B cell (primary cell): ENCODE results near the gene DDAH1. TPM values are rescaled to one million over a fixed set of nuclear protein-coding genes. Genes with fewer than 3 reads are reported as not detected.
A peak's percentile ranks its signal among the peaks of the same experiment; 100 is the strongest.

Experiments used
- ATAC-seq: fragments of 200-7000 bp; cut with Tn5 transposase; one replicate; pipeline ENCODE4 v1.10.0; 2021; ENCODE audit warnings: low read depth, mild to moderate bottlenecking, moderate number of reproducible peaks, moderate library complexity
- CTCF ChIA-PET: fragments of 350-600 bp; sonication (Branson Sonifier 250); formaldehyde crosslinking; loops from one replicate; lab custom pipeline; 2021; ENCODE audit warnings: antibody characterized with exemption, inconsistent platforms; lab: Charles Lee
- POLR2A ChIA-PET: fragments of 350-600 bp; sonication (Branson Sonifier 250); formaldehyde crosslinking; loops from one replicate; lab custom pipeline; 2021; ENCODE audit warnings: antibody characterized with exemption; lab: Charles Lee
- DNase-seq: peaks from one replicate; pipeline ENCODE4 v3.0.0; 2013
- H2AFZ ChIP-seq: 2 replicates; pipeline ENCODE4 v1.6.1; 2012; ENCODE audit warnings: mild to moderate bottlenecking, low read depth, low read length; ENCODE audit not compliant: insufficient read depth, poor library complexity, severe bottlenecking
- H3K27ac ChIP-seq, 2 donors: 1 replicate in 1 of 2; 2 replicates in 1 of 2; pipeline ENCODE4 v1.5.1; 2012 to 2013; ENCODE audit warnings: low read length in 2 of 2, mild to moderate bottlenecking in 2 of 2, moderate library complexity in 1 of 2
- H3K27me3 ChIP-seq, 4 experiments: fragments of 200-600 bp in 1 of 4; sonication (generic) in 1 of 4; replicated peaks in 1 of 4; 1 replicate in 2 of 4; 2 replicates in 2 of 4; pipeline versions ENCODE4 v1.6.1 to v1.7.0; 2013 to 2016; ENCODE audit warnings: low read length in 3 of 4, mild to moderate bottlenecking in 2 of 4, mixed read lengths in 1 of 4, moderate library complexity in 1 of 4; ENCODE audit not compliant: insufficient read depth in 4 of 4, control insufficient read depth in 3 of 4; ENCODE audit errors: control extremely low read depth in 1 of 4
- H3K36me3 ChIP-seq, 2 experiments: replicated peaks in 1 of 2; 1 replicate in 1 of 2; 2 replicates in 1 of 2; pipeline versions ENCODE4 v1.6.1 to v1.7.1; 2013; ENCODE audit warnings: low read length in 1 of 2; ENCODE audit not compliant: insufficient read depth in 2 of 2, control insufficient read depth in 1 of 2; ENCODE audit errors: control extremely low read depth in 1 of 2, extremely low read depth in 1 of 2
- H3K4me1 ChIP-seq, 2 donors: fragments of 200-600 bp in 1 of 2; sonication (generic) in 1 of 2; 1 replicate in 1 of 2; 2 replicates in 1 of 2; pipeline versions ENCODE4 v1.5.1 to v1.6.1; 2013 to 2017; ENCODE audit warnings: low read length in 2 of 2; ENCODE audit not compliant: control insufficient read depth in 2 of 2, insufficient read depth in 2 of 2
- H3K4me2 ChIP-seq: replicated peaks from 2 replicates; pipeline ENCODE3; 2012; ENCODE audit warnings: mild to moderate bottlenecking, low read depth, low read length; ENCODE audit not compliant: poor library complexity, severe bottlenecking
- H3K4me3 ChIP-seq, 5 experiments: fragments of 200-600 bp in 1 of 5; sonication (generic) in 1 of 5; 1 replicate in 3 of 5; 2 replicates in 2 of 5; pipeline versions ENCODE4 v1.5.1 to v1.7.0; 2011 to 2016; ENCODE audit warnings: low read length in 4 of 5, mild to moderate bottlenecking in 4 of 5, low read depth in 2 of 5, control low read depth in 1 of 5, moderate library complexity in 1 of 5; ENCODE audit not compliant: insufficient read depth in 1 of 5; ENCODE audit errors: control extremely low read depth in 1 of 5, extremely low read depth in 1 of 5
- H3K79me2 ChIP-seq: fragments of 200-600 bp; sonication (generic); one replicate; pipeline ENCODE4 v1.6.0; 2016; ENCODE audit warnings: low read length; ENCODE audit not compliant: control insufficient read depth, insufficient read depth
- H3K9ac ChIP-seq: fragments of 200-600 bp; sonication (generic); 2 replicates; pipeline ENCODE4 v1.6.1; 2017; ENCODE audit warnings: mild to moderate bottlenecking, low read length, moderate library complexity
- H3K9me3 ChIP-seq, 3 donors: one replicate each; pipeline versions ENCODE4 v1.6.1 to v1.7.1; 2013; ENCODE audit warnings: low read length in 2 of 3; ENCODE audit not compliant: control insufficient read depth in 2 of 3, insufficient read depth in 1 of 3; ENCODE audit errors: control extremely low read depth in 1 of 3
- H4K20me1 ChIP-seq: 2 replicates; pipeline ENCODE4 v1.6.0; 2012; ENCODE audit warnings: mild to moderate bottlenecking, low read length; ENCODE audit not compliant: insufficient read depth, control insufficient read depth, poor library complexity, severe bottlenecking
- H3K27ac Mint-ChIP-seq: one replicate; pipeline ENCODE4 v1.8.0; 2021; ENCODE audit warnings: mixed read lengths
- H3K27me3 Mint-ChIP-seq: one replicate; pipeline ENCODE4 v1.8.0; 2021; ENCODE audit warnings: mixed read lengths
- H3K4me1 Mint-ChIP-seq: one replicate; pipeline ENCODE4 v1.8.0; 2021; ENCODE audit warnings: mixed read lengths
- H3K4me3 Mint-ChIP-seq: one replicate; pipeline ENCODE4 v1.8.0; 2021; ENCODE audit warnings: mixed read lengths
- H3K9me3 Mint-ChIP-seq: one replicate; pipeline ENCODE4 v1.8.0; 2022; ENCODE audit warnings: mixed read lengths; ENCODE audit not compliant: insufficient read depth
- CTCF ChIP-seq: fragments of 200-600 bp; IDR thresholded peaks from one replicate; pipeline ENCODE4 v1.8.0; 2022; ENCODE audit warnings: antibody characterized with exemption, mild to moderate bottlenecking
- EZH2 ChIP-seq: IDR thresholded peaks from 2 replicates; pipeline ENCODE4 v1.6.1; 2012; ENCODE audit warnings: borderline replicate concordance, low read depth, mild to moderate bottlenecking, moderate library complexity, low read length; ENCODE audit not compliant: insufficient read depth, poor library complexity, severe bottlenecking
- WGBS: methylation state at CpG from one replicate; pipeline ENCODE4 v1.1.5; 2013; ENCODE audit warnings: missing lambda C conversion rate; ENCODE audit not compliant: insufficient coverage; 5-methylcytosine and 5-hydroxymethylcytosine counted together
- intact Hi-C: fragments of 100-400 bp; cut with micrococcal nuclease; formaldehyde crosslinking; loops from one replicate; pipeline ENCODE4 v1.10.0; 2022
- polyA plus RNA-seq: library from polyadenylated mRNA; depleted of rRNA; stranded (reverse); fragments of >200 nt; gene quantifications from 2 replicates; pipeline ENCODE4 v1.2.3, GENCODE V29; 2012
- total RNA-seq, 2 donors: library from RNA; stranded (reverse); fragments of 120-200 nt in 1 of 2; gene quantifications; 1 replicate in 1 of 2; 2 replicates in 1 of 2; pipeline versions ENCODE4 v1.2.3 to v1.2.4, GENCODE V29; 2013 to 2022

DDAH1 gene
- total and polyA plus RNA-seq, 2 donors (not counting 1 experiment from before 2014, with no cell fraction given), result 0.04 TPM; not detected in 1

GRCh38 chr1:85289207-85289847, 175.6 kb downstream of the DDAH1 start:
- ATAC-seq (peak; percentile 14), DNase-seq (no peak)
- Histone ChIP-seq H4K20me1 (no peaks in the 10 kb centered on the region), H3K4me2 (peak overlapping the region; percentile 50), H3K36me3 (peaks cover 0 to 4% of the 10 kb centered on the region in 2 experiments), H3K4me3 (peak overlapping the region in 1 of 5 experiments; percentile 31), H3K4me1 (peaks cover 25 to 49% of the 10 kb centered on the region in 2 donors), H3K79me2 (peaks cover 10% of the 10 kb centered on the region), H2AFZ (peak overlapping the region; percentile 55), H3K9me3 (no peaks in the 10 kb centered on the region), H3K27ac (peak overlapping the region; percentile 27 to 77), H3K27me3 (no peaks in the 10 kb centered on the region), H3K9ac (peak overlapping the region; percentile 7)
- peak overlapping the region; percentile 78 for H3K27ac Mint-ChIP-seq
- ChIA-PET CTCF (interaction anchor here (0.6 kb wide), 2 partner anchors 31 to 33 kb away, joined by 3 to 5 read pairs; no protein-coding TSS in a partner anchor), POLR2A (no interaction called here)
- intact Hi-C loops, result no loop called here
- H3K4me3 Mint-ChIP-seq, result no peak overlapping the region
- TF ChIP-seq CTCF, result no peak
- no peak for TF ChIP-seq EZH2
- no peaks in the 10 kb centered on the region for H3K27me3 Mint-ChIP-seq
- no peaks in the 10 kb centered on the region for H3K9me3 Mint-ChIP-seq
- peaks cover 21% of the 10 kb centered on the region for H3K4me1 Mint-ChIP-seq
- 88% methylated on average over 7 of the region's 9 CpGs for WGBS

- Histone ChIP-seq H3K9me3 (no peaks in the 10 kb centered on the region), H3K27me3 (no peaks in the 10 kb centered on the region), H3K9ac (no peak overlapping the region), H3K27ac (no peak overlapping the region), H3K4me2 (no peak overlapping the region), H2AFZ (no peak overlapping the region), H3K79me2 (peaks cover 33% of the 10 kb centered on the region), H3K4me3 (no peak overlapping the region), H3K4me1 (peaks cover 3 to 16% of the 10 kb centered on the region in 2 donors), H3K36me3 (peaks cover 2 to 5% of the 10 kb centered on the region in 2 experiments), H4K20me1 (no peaks in the 10 kb centered on the region)
- CTCF ChIA-PET, result interaction anchor here (1.1 to 2.1 kb wide), 2 partner anchors 25 to 30 kb away, joined by 5 to 7 read pairs; partner anchors contain the start of gene C1orf52
- peaks cover 6% of the 10 kb centered on the region for H3K4me1 Mint-ChIP-seq
- no peaks in the 10 kb centered on the region for H3K27me3 Mint-ChIP-seq
- intact Hi-C loops, result no loop called here
- DNase-seq (no peak), ATAC-seq (no peak)
- POLR2A ChIA-PET, result interaction anchor here (1.7 kb wide), 1 partner anchor 8 kb away, joined by 5 read pairs; no protein-coding TSS in a partner anchor
- H3K4me3 Mint-ChIP-seq, result no peak overlapping the region
- 100% methylated on average over 2 of the region's 2 CpGs for WGBS
- TF ChIP-seq CTCF (no peak), EZH2 (no peak)
- H3K9me3 Mint-ChIP-seq, result no peaks in the 10 kb centered on the region
- no peak overlapping the region for H3K27ac Mint-ChIP-seq
Observed at GRCh38 chr1:85284202-85284601, 180.8 kb downstream of the DDAH1 start.
